GM18858 (cell line): Measurements from ENCODE around the gene RPS15.
"Not testable (repeated sequence)": the region's sequence is repeated elsewhere in the genome, so short reads cannot be mapped to it uniquely, and the experiment has no call there.

Source experiments
- ATAC-seq: cut with Tn5 transposase; IDR thresholded peaks from one replicate; pipeline ENCODE4 v1.9.1; 2021; ENCODE audit not compliant: unreplicated experiment

The RPS15 gene

GRCh38 chr19:1467490-1468273 lies 29.5 kb downstream of the RPS15 start:
- ATAC-seq, result no peak

DNA sequence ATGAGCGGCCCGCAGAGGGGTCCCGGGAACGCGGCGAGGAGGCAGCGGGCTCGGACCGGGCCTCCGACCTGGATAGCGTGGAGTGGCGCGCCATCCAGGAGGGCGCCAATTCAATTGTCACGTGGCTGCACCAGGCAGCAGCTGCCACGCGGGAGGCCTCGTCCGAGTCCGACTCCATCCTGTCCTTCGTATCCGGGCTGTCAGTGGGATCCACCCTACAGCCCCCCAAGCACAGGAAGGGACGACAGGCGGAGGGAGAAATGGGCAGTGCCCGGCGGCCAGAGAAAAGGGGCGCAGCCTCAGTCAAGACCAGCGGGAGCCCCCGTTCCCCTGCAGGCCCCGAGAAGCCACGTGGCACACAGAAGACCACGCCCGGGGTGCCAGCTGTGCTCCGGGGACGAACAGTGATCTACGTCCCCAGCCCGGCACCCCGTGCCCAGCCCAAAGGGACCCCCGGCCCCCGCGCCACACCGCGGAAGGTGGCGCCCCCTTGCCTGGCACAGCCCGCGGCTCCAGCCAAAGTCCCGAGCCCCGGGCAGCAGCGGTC lies 30.2 kb downstream of the RPS15 start:
- ATAC-seq, result no peak

- ATAC-seq, result no peak
Observed at GRCh38 chr19:1468821-1469254, 30.6 kb downstream of the RPS15 start.

- no peak for ATAC-seq
Observed at GRCh38 chr19:1469255-1470054, 31.3 kb downstream of the RPS15 start.

DNA sequence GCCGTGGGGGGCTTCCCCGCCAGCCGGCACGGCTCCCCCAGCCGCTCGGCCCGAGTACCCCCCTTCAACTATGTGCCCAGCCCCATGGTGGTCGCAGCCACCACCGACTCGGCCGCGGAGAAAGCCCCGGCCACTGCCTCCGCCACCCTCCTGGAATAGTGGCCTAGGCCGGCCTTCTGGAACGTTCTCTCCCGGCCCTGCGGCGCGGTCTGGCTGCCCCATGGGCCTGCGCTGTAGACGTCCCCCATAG lies 31.8 kb downstream of the RPS15 start:
- ATAC-seq, result no peak

- ATAC-seq, result no peak
Observed at GRCh38 chr19:1470305-1471009, 32.3 kb downstream of the RPS15 start.

GRCh38 chr19:1471010-1471514 lies 32.9 kb downstream of the RPS15 start:
- no peak for ATAC-seq

DNA sequence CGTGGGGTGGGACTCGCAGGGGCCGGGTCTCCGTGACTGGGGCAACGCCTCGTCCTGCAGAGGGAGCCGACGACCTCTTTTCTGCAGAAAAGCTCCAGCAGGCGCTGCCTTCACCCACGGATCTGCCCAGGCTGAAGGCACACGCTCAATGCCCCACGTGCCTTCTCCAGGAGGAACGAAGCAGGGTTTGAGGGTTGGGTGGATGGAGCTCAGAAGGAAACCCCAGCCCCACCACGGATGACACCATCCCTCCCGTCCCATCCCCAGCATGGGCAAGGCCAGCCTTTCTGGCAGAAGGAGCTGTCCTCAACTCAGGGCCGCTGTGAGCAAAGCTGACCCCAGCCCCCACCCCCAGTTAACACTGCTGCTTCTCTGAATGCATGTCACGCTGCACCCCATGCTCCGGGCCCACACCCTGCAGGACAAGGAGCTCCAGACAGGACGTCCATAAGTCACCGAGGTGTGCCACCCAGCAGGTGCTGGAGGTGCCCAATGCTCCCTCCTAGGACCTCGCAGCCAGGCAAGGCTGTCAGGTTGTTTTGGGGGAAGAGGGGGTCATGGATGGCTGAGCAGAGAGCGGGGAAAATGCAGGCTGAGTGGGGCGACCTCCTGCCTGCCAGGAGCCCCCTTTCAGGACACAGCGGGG lies 33.4 kb downstream of the RPS15 start:
- ATAC-seq, result no peak

DNA sequence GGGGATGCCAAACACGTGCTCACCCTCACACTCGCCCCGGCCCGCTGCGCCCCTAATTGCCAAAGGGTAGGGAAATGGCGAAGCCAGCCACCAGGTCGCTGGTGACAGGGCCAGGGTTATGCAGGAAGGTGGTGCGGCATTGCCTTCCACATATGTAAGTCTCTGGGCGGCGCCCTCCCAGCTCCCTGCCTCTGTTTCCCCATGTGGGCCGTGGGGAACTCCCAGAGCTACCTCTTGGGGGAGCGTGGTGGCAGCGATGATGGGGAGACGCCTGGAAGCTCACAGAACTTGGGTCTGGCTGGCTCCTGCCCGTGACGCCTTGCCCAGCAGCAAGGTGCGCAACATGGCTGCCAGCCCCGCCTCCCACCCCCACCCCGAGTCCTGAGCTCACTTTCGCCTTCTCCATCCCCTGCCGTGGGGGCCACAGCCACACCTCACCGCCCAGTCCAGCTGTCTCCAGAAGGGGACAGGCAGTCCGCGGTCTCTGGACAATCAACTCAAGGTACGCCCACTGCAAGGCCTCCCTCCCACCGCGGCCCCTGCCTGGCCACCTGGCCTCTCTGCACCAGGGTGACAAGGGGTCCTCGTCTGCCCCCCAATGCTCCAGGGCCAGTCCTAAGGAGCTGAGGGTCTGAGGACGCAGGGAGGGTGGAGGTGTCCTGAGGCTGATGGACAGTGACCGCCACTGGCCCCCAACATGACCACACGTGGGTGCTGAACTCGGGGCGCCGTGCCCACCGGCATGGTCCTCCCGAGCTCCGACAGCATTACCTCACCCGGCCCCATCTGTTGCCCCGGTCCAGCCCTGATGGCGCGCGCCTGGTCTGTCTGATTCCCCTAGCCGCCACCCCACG lies 34.3 kb downstream of the RPS15 start:
- no peak for ATAC-seq

- ATAC-seq, result no peak
Observed at GRCh38 chr19:1473085-1473851, 35.1 kb downstream of the RPS15 start.

GRCh38 chr19:1474011-1474764 lies 36.0 kb downstream of the RPS15 start:
- ATAC-seq, result no peak

DNA sequence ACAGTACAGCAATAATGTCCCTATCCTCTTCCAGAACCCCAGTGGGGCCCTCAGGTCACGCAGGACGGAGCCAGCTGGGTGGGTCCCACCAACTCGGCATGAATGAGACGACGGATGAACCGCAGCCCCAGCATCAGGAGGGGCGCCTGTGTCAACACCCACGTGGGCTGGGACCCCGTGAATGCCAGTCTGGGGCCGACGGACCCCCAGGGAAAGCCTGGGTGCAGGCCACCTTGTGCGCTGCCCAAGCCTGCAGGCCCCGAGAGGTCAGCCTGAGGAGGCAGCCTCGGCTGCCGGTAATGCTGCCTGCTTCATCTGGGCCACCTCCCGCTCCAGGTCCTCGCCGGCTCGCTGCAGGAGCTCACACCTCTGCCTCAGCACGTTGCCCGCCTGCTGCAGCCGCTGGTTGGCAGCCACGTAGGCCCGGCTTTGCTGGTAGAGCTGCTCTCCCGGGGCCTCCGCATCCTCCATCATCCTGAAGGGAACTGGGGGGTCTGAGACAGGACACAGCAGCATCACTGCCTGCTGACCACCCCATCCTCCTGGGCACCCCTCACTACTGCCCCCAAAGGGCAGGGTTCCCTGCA lies 36.7 kb downstream of the RPS15 start:
- ATAC-seq, result no peak

- no peak for ATAC-seq
Observed at GRCh38 chr19:1475751-1476437, 37.7 kb downstream of the RPS15 start.

DNA sequence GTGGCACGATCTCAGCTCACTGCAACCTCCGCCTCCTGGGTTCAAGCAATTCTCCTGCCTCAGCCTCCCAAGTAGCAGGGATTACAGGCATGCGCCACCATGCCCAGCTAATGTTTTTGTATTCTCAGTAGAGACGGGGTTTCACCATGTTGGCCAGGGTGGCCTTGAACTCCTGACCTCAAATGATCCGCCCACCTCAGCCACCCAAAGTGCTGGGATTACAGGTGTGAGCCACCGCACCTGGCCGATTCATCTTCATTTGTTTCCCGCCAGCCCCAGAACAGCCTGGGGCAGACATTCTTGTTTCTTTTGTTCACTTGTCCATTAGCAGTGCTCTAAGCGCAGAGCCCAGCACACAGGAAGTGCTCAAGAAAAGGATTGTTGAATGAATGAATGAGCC lies 38.9 kb downstream of the RPS15 start:
- not testable (repeated sequence) for ATAC-seq

DNA sequence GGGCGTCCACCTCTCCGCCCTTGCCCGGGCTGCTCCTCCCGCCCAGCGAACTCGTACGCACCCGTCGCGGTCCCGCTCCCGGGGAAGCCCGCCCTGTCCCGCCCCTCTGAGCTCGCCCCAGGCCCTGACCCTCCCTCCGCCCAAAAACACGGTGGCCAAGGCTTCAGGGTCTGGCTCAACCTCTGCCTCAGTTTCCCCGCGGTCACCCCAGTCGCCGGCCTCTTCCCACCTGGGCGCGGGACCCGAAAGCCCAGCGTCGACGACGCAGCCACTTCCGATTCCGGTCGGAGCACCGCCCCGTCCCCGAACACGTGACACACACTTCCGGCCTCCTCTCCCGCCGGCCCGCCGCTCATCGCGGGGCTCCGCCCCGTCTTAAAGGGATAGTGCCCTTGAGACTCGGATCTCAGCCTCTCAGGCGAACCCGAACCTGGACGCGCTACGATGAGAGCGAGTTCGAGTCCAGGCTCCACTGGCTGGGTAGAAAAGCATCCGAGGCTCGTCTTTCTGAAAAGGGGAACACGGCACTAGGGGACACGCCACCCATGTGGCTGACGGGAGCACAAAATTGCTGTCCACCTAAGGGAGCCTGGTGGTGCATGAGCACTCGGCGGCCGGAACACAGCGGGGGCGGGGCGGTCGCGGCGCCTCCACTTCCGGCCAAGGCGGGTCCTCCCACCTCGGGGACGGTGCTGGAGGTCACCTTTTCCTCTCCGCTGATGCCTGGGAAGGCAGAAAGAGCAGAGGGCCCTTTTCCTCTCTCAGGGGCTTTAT lies 40.9 kb downstream of the RPS15 start, which contains the start of gene C19orf25:
Gene C19orf25 (minus strand): TSS at position 282 of the 774 bp plus-strand sequence. CDS start 312 bp downstream, outside the sequence.
- ATAC-seq, result peak; percentile 68

DNA sequence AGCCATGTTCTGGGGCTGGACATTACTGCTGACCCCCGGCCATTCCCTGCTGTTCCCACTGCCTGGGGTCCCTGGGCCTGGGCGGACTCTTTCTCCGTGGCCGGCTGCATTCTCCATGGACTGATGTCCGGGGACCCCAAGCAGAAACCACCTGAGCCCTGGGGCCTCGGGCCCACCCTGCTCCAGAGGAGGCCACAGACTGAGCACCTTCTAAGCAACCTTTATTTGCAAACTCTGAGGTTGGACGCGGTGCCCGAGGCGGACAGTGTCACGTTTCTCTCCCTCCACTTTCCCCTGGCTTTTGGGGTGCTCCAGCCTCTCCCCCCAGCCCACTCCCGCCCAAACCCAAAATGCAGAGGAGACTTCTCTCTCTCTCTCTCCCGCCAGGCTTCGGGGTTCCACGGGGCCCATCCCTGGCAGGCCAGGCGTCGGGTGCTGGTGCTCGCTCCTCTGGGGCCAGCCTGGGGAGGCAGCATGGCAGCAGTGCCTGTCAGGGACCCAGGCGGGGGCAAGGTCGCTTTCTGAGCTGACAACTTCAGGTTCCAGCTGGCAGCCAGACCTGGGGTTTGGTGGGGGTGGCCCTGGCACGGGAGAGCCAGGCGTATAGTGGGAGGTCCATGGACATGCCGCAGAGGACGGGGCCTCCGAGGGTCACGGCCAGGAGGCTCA lies 43.2 kb downstream of the RPS15 start:
- ATAC-seq, result no peak
